ENCODE measurements around the gene PDE4D. TPM values are rescaled to one million over a fixed set of nuclear protein-coding genes. Genes with fewer than 3 reads are reported as not detected.

PDE4D gene
- total RNA-seq, 4 donors from 2014 or later: 6.7 to 21.0 (median 15.0) TPM

DNA sequence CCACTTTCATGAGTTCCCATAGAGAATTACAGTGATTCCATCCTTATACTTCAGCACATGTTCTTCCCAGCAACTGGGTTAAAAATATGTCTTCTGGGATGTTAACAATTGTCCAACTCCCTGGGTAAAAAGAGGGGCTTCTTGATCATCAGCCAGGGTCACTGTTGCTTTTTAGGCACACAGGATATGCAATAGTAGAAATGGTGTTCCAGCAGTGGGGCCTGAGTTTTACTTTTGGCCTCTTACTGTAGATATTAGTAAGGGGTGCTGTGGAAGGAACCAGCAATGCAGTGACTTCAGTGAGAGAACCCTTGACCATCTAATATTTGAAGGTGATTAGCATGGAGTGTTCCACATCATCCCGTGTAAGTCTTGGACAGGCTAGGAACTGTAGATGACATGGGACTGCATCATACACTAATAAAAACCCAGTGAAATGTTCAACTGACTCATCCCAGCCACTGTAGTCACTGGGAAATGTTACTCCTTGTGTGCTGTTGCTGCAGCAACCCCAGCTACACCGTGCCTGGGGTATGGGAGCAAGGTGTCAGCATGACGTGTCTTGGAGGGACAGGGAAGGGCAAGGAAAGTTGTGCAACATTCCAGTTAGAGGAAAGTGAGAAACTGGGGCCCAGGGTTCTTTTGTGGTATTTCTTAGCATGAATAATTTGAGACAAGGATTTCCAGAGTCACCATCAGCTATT lies 699.8 kb downstream of the PDE4D start:
- 43 to 50% methylated on average over 3 of the region's 3 CpGs for whole genome bisulfite sequencing, 2 donors
- H3K4me3 ChIP-seq (ENCODE audit: low read depth, poor library complexity, severe bottlenecking): no peak overlapping the region
- TF ChIP-seq POLR2A (IDR thresholded peaks at IDR 0.05): no peak
- no peak for TF ChIP-seq CTCF (IDR thresholded peaks at IDR 0.05)
- no peak for DNase-seq (ENCODE audit: low spot score in 2 of 2)
- intact Hi-C loops (cut with DNase I; ENCODE audit: low total_unique reads): no loop called here

- WGBS, 2 donors: 63 to 75% methylated on average over 1 of the region's 1 CpG
- DNase-seq (ENCODE audit: low spot score in 2 of 2): no peak
- intact Hi-C loops (cut with DNase I; ENCODE audit: low total_unique reads): no loop called here
- H3K4me3 ChIP-seq (ENCODE audit: low read depth, poor library complexity, severe bottlenecking): no peak overlapping the region
- TF ChIP-seq CTCF (IDR thresholded peaks at IDR 0.05) (no peak), POLR2A (IDR thresholded peaks at IDR 0.05) (no peak)
Observed at GRCh38 chr5:59190746-59191145, 702.8 kb downstream of the PDE4D start.

- intact Hi-C loops (cut with DNase I; ENCODE audit: low total_unique reads): loop anchor here (10.0 kb wide), 2 partner anchors 185 to 305 kb away; no protein-coding TSS in a partner anchor
- WGBS, 2 donors: 73 to 81% methylated on average over 7 of the region's 7 CpGs
- no peak overlapping the region for H3K4me3 ChIP-seq (ENCODE audit: low read depth, poor library complexity, severe bottlenecking)
- DNase-seq (ENCODE audit: low spot score in 2 of 2): no peak
- TF ChIP-seq CTCF (IDR thresholded peaks at IDR 0.05) (no peak), POLR2A (IDR thresholded peaks at IDR 0.05) (no peak)
Observed at GRCh38 chr5:59189472-59190244, 703.9 kb downstream of the PDE4D start.

DNA sequence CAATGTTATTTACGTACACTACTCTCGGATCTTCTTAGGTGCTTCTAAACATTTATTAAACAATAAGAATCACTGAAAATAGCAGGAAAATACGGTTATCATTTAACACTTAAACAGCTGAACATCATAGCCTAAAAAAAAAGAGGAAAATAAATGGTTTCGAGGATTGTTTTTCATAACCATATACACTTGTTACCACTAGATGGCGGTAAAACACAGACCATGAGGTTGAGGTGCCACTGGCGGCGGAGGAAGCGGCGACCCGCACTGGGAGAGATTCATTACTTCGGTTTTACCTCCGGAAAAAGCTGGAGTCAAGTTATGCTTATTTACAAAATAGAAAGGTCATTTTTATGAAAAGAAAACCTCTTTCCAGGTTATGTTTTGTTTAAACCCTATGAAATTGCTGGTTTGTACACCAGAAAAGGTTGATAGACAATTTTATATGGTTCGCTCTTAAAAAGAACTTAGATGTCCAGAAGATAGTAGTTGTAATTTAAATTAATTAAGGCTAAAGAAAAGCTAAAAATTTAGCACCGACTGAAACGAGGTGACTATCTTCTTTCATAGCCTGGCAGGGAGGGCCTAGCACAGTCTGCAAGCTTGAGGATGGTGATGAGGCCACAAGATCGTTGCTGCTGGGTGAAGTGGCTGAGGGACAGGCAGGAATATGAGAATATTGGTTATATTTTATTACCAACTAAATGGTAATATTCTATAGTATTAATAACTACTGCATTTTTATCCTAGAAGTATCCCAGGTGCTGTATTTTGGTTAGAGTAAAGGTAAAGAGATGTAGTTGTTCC lies 704.9 kb downstream of the PDE4D start:
- intact Hi-C loops (cut with DNase I; ENCODE audit: low total_unique reads): loop anchor here (10.0 kb wide), 2 partner anchors 186 to 304 kb away; no protein-coding TSS in a partner anchor
- H3K4me3 ChIP-seq (ENCODE audit: low read depth, poor library complexity, severe bottlenecking): no peak overlapping the region
- TF ChIP-seq POLR2A (IDR thresholded peaks at IDR 0.05): no peak
- TF ChIP-seq CTCF (IDR thresholded peaks at IDR 0.05): peak in 1 of 3 donors; percentile 55
- WGBS, 2 donors: 16% methylated on average over 16 of the region's 16 CpGs
- peak; percentile 52 to 90 for DNase-seq (ENCODE audit: low spot score in 2 of 2)

- no peak overlapping the region for H3K4me3 ChIP-seq (ENCODE audit: low read depth, poor library complexity, severe bottlenecking)
- DNase-seq (ENCODE audit: low spot score in 2 of 2): no peak
- no peak for TF ChIP-seq CTCF (IDR thresholded peaks at IDR 0.05)
- no peak for TF ChIP-seq POLR2A (IDR thresholded peaks at IDR 0.05)
- WGBS, 2 donors: 50 to 53% methylated on average over 4 of the region's 4 CpGs
- intact Hi-C loops (cut with DNase I; ENCODE audit: low total_unique reads): loop anchor here (10.0 kb wide), 2 partner anchors 187 to 303 kb away; no protein-coding TSS in a partner anchor
Observed at GRCh38 chr5:59187857-59188256, 705.7 kb downstream of the PDE4D start.
